BLaER1 (cell line): ENCODE data around the gene FAT2.

Source experiments
- H3K27ac ChIP-seq: shearing (Covaris generic); formaldehyde crosslinking; 2 replicates; pipeline ENCODE4 v1.8.1; 2022
- H3K27me3 ChIP-seq: shearing (Covaris generic); formaldehyde crosslinking; 2 replicates; pipeline ENCODE4 v1.8.1; 2022
- H3K36me3 ChIP-seq: shearing (Covaris generic); formaldehyde crosslinking; 2 replicates; pipeline ENCODE4 v1.8.1; 2022
- H3K4me1 ChIP-seq: shearing (Covaris generic); formaldehyde crosslinking; 2 replicates; pipeline ENCODE4 v1.8.1; 2022
- H3K4me2 ChIP-seq: shearing (Covaris generic); formaldehyde crosslinking; 2 replicates; pipeline ENCODE4 v1.8.1; 2022
- H3K4me3 ChIP-seq: shearing (Covaris generic); formaldehyde crosslinking; 2 replicates; pipeline ENCODE4 v1.8.1; 2022
- H3K9ac ChIP-seq: shearing (Covaris generic); formaldehyde crosslinking; 2 replicates; pipeline ENCODE4 v1.8.1; 2022
- H3K9me3 ChIP-seq: shearing (Covaris generic); formaldehyde crosslinking; 2 replicates; pipeline ENCODE4 v1.8.1; 2022
- H4K20me1 ChIP-seq: shearing (Covaris generic); formaldehyde crosslinking; 2 replicates; pipeline ENCODE4 v1.8.1; 2022
- Cebpa-rat ChIP-seq: shearing (Covaris generic); IDR thresholded peaks from 2 replicates; pipeline ENCODE4 v1.8.1; 2022

The FAT2 gene

GRCh38 chr5:151625285-151625684 is 34.2 kb upstream of the FAT2 start:
- no peak overlapping the region for H3K9ac ChIP-seq
- peaks cover 12% of the 10 kb centered on the region for H3K4me1 ChIP-seq
- no peak overlapping the region for H3K4me3 ChIP-seq
- no peak overlapping the region for H3K27ac ChIP-seq
- no peaks in the 10 kb centered on the region for H3K9me3 ChIP-seq
- no peaks in the 10 kb centered on the region; the same call in 1 of the 2 replicates for H3K27me3 ChIP-seq
- TF ChIP-seq Cebpa-rat: no peak
- H4K20me1 ChIP-seq: no peaks in the 10 kb centered on the region
- H3K36me3 ChIP-seq: no peaks in the 10 kb centered on the region
- no peak overlapping the region for H3K4me2 ChIP-seq

- H3K27ac ChIP-seq: no peak overlapping the region
- H3K36me3 ChIP-seq: no peaks in the 10 kb centered on the region
- no peak overlapping the region for H3K4me2 ChIP-seq
- peaks cover 15% of the 10 kb centered on the region for H3K4me1 ChIP-seq
- H3K4me3 ChIP-seq: no peak overlapping the region
- no peaks in the 10 kb centered on the region for H4K20me1 ChIP-seq
- TF ChIP-seq Cebpa-rat: no peak
- H3K27me3 ChIP-seq: no peaks in the 10 kb centered on the region; the same call in 1 of the 2 replicates
- no peaks in the 10 kb centered on the region for H3K9me3 ChIP-seq
- no peak overlapping the region for H3K9ac ChIP-seq
Measured at GRCh38 chr5:151624476-151624875, 33.3 kb upstream of the FAT2 start.

GRCh38 chr5:151622367-151623088 is 31.4 kb upstream of the FAT2 start:
- no peak for TF ChIP-seq Cebpa-rat
- no peak overlapping the region for H3K27ac ChIP-seq
- H3K4me3 ChIP-seq: no peak overlapping the region

GRCh38 chr5:151620461-151620840 is 29.3 kb upstream of the FAT2 start:
- TF ChIP-seq Cebpa-rat: no peak
- H3K27ac ChIP-seq: no peak overlapping the region
- no peak overlapping the region for H3K4me2 ChIP-seq
- H3K9me3 ChIP-seq: no peaks in the 10 kb centered on the region
- H3K9ac ChIP-seq: no peak overlapping the region
- H3K27me3 ChIP-seq: no peaks in the 10 kb centered on the region; the same call in 1 of the 2 replicates
- no peaks in the 10 kb centered on the region for H3K36me3 ChIP-seq
- H3K4me1 ChIP-seq: peaks cover 15% of the 10 kb centered on the region
- no peaks in the 10 kb centered on the region for H4K20me1 ChIP-seq
- H3K4me3 ChIP-seq: no peak overlapping the region

More at GRCh38 chr5:151622367-151623088, 31.4 kb upstream of the FAT2 start:
- Histone ChIP-seq H3K4me2 (peak overlapping the region; percentile 20), H3K9me3 (no peaks in the 10 kb centered on the region), H3K36me3 (no peaks in the 10 kb centered on the region), H4K20me1 (no peaks in the 10 kb centered on the region), H3K4me1 (peaks cover 15% of the 10 kb centered on the region), H3K9ac (no peak overlapping the region), H3K27me3 (no peaks in the 10 kb centered on the region; the same call in 1 of the 2 replicates)

- H3K9me3 ChIP-seq: no peaks in the 10 kb centered on the region
- peaks cover 15% of the 10 kb centered on the region for H3K4me1 ChIP-seq
- no peak for TF ChIP-seq Cebpa-rat
- H3K4me3 ChIP-seq: no peak overlapping the region
- no peaks in the 10 kb centered on the region for H4K20me1 ChIP-seq
- H3K27ac ChIP-seq: no peak overlapping the region
- H3K4me2 ChIP-seq: no peak overlapping the region
- no peaks in the 10 kb centered on the region for H3K36me3 ChIP-seq
- H3K27me3 ChIP-seq: no peaks in the 10 kb centered on the region; the same call in 1 of the 2 replicates
- H3K9ac ChIP-seq: no peak overlapping the region
Measured at GRCh38 chr5:151619812-151620460, 28.8 kb upstream of the FAT2 start.

GRCh38 chr5:151618907-151619306 is 27.8 kb upstream of the FAT2 start:
- Histone ChIP-seq H3K4me1 (peaks cover 15% of the 10 kb centered on the region), H3K4me2 (no peak overlapping the region), H3K9me3 (no peaks in the 10 kb centered on the region), H3K4me3 (no peak overlapping the region), H3K9ac (no peak overlapping the region), H3K36me3 (no peaks in the 10 kb centered on the region), H3K27me3 (no peaks in the 10 kb centered on the region; the same call in 1 of the 2 replicates), H3K27ac (no peak overlapping the region), H4K20me1 (no peaks in the 10 kb centered on the region)
- TF ChIP-seq Cebpa-rat: no peak

- H3K4me1 ChIP-seq: peaks cover 17% of the 10 kb centered on the region
- no peak overlapping the region for H3K4me3 ChIP-seq
- H3K27me3 ChIP-seq: no peaks in the 10 kb centered on the region; the same call in 1 of the 2 replicates
- H3K36me3 ChIP-seq: no peaks in the 10 kb centered on the region
- no peak overlapping the region for H3K4me2 ChIP-seq
- H3K9ac ChIP-seq: no peak overlapping the region
- no peaks in the 10 kb centered on the region for H3K9me3 ChIP-seq
- no peaks in the 10 kb centered on the region for H4K20me1 ChIP-seq
- no peak overlapping the region for H3K27ac ChIP-seq
- no peak for TF ChIP-seq Cebpa-rat
Measured at GRCh38 chr5:151617841-151618710, 26.9 kb upstream of the FAT2 start.

GRCh38 chr5:151617383-151617840 is 26.3 kb upstream of the FAT2 start:
- H3K4me2 ChIP-seq: no peak overlapping the region

GRCh38 chr5:151615431-151615830 is 24.3 kb upstream of the FAT2 start:
- H3K9ac ChIP-seq: no peak overlapping the region
- H3K27ac ChIP-seq: no peak overlapping the region
- no peak overlapping the region for H3K4me3 ChIP-seq
- no peaks in the 10 kb centered on the region for H4K20me1 ChIP-seq
- H3K36me3 ChIP-seq: no peaks in the 10 kb centered on the region
- no peaks in the 10 kb centered on the region for H3K9me3 ChIP-seq
- no peak for TF ChIP-seq Cebpa-rat
- no peak overlapping the region for H3K4me2 ChIP-seq
- peaks cover 11% of the 10 kb centered on the region for H3K4me1 ChIP-seq
- H3K27me3 ChIP-seq: no peaks in the 10 kb centered on the region

More at GRCh38 chr5:151617383-151617840, 26.3 kb upstream of the FAT2 start:
- Histone ChIP-seq H3K27me3 (no peaks in the 10 kb centered on the region; the same call in 1 of the 2 replicates), H3K4me3 (no peak overlapping the region), H3K9me3 (no peaks in the 10 kb centered on the region), H3K27ac (no peak overlapping the region), H4K20me1 (no peaks in the 10 kb centered on the region), H3K4me1 (peaks cover 16% of the 10 kb centered on the region), H3K9ac (no peak overlapping the region), H3K36me3 (no peaks in the 10 kb centered on the region)
- no peak for TF ChIP-seq Cebpa-rat
